Measurements from ENCODE around the gene PLA2G4D. TPM values are rescaled to one million over a fixed set of nuclear protein-coding genes. Genes with fewer than 3 reads are reported as not detected.

The PLA2G4D gene
- total and polyA plus RNA-seq, 2 donors (not counting 3 experiments of a cell fraction or from before 2014, with no cell fraction given): not detected

GRCh38 chr15:42134617-42135245 lies 40.4 kb upstream of the PLA2G4D start:
- Histone ChIP-seq H3K9ac (replicated peaks; ENCODE audit: extremely low read depth, insufficient read depth, low read length) (no peak overlapping the region), H3K27ac (ENCODE audit: insufficient read depth, low read depth, low read length) (no peak overlapping the region), H3K4me3 (replicated peaks in 1 of 3; ENCODE audit: insufficient read depth in 1 of 3, low read depth in 1 of 3, low read length in 3 of 3) (no peak overlapping the region), H3K79me2 (ENCODE audit: control insufficient read depth, insufficient read depth, low read length) (no peaks in the 10 kb centered on the region), H3K36me3 (ENCODE audit: control insufficient read depth in 2 of 2, extremely low read depth in 1 of 2, insufficient read depth in 2 of 2, low read length in 2 of 2) (no peaks in the 10 kb centered on the region), H3K9me3 (replicated peaks; ENCODE audit: control insufficient read depth, insufficient read depth, low read length) (no peaks in the 10 kb centered on the region), H3K27me3 (ENCODE audit: control insufficient read depth in 2 of 2, insufficient read depth in 2 of 2, low read length in 2 of 2) (peaks cover 12 to 13% of the 10 kb centered on the region in 2 experiments), H4K20me1 (replicated peaks; ENCODE audit: control insufficient read depth, extremely low read depth, insufficient read depth, low read length) (no peaks in the 10 kb centered on the region), H3K9me1 (replicated peaks; ENCODE audit: control insufficient read depth, extremely low read depth, insufficient read depth, low read length) (no peaks in the 10 kb centered on the region), H3K4me2 (ENCODE audit: insufficient read depth, low read length) (no peak overlapping the region), H2AFZ (ENCODE audit: low read depth, low read length) (no peak overlapping the region), H3K4me1 (ENCODE audit: control insufficient read depth, extremely low read depth, insufficient read depth, low read length) (no peaks in the 10 kb centered on the region)
- CTCF ChIA-PET: interaction anchor here (0.7 to 5.6 kb wide), 16 partner anchors 10 to 144 kb away, joined by 3 to 96 read pairs (median 8); partner anchors contain the start of gene PLA2G4D
- intact Hi-C loops (cut with micrococcal nuclease) (loop anchor here (1.0 kb wide), 3 partner anchors 50 to 145 kb away; no protein-coding TSS in a partner anchor), dilution Hi-C loops (cut with MboI; ENCODE audit: extremely low pct_ligation_motif_present, low sequenced_read_pairs) (no loop called here)
- DNase-seq (ENCODE audit: low read depth, low spot score) (no peak), FAIRE-seq (no peak)
- POLR2A ChIA-PET: no interaction called here
- TF ChIP-seq EZH2 (IDR thresholded peaks at IDR 0.05; ENCODE audit: borderline replicate concordance, low read depth, low read length, severe bottlenecking) (no peak), FOS (IDR thresholded peaks at IDR 0.05; ENCODE audit: borderline replicate concordance, insufficient read depth, low read length) (no peak), CTCF (IDR thresholded peaks at IDR 0.05; ENCODE audit: extremely low read depth in 1 of 2, insufficient read depth in 1 of 2, low read depth in 1 of 2, low read length in 2 of 2) (no peak), GATA2 (IDR thresholded peaks at IDR 0.05; ENCODE audit: insufficient read depth, insufficient read length, low read depth, low read length) (no peak), POLR2AphosphoS5 (IDR thresholded peaks at IDR 0.05; ENCODE audit: insufficient read depth, low read depth, low read length) (no peak), JUN (IDR thresholded peaks at IDR 0.05; ENCODE audit: borderline replicate concordance, insufficient read depth, insufficient read length, low read depth) (no peak), POLR2A (IDR thresholded peaks at IDR 0.05; ENCODE audit: low read depth, low read length) (no peak), MYC (IDR thresholded peaks at IDR 0.05; ENCODE audit: low read depth, low read length) (no peak), MAX (IDR thresholded peaks at IDR 0.05; ENCODE audit: insufficient read depth, insufficient read length) (no peak)
- BruUV-seq (replicated peaks): no TSS peak
